Fibroblast of the conjunctiva (primary cell): Measurements from ENCODE around the gene CLCA2.
A peak's percentile ranks its signal among the peaks of the same experiment; 100 is the strongest.
"Not testable (repeated sequence)": the region's sequence is repeated elsewhere in the genome, so short reads cannot be mapped to it uniquely, and the experiment has no call there.

Experiments
- DNase-seq: peaks from one replicate; pipeline ENCODE4 v3.0.0-alpha.2; 2010; ENCODE audit warnings: low read depth

Gene CLCA2

DNA sequence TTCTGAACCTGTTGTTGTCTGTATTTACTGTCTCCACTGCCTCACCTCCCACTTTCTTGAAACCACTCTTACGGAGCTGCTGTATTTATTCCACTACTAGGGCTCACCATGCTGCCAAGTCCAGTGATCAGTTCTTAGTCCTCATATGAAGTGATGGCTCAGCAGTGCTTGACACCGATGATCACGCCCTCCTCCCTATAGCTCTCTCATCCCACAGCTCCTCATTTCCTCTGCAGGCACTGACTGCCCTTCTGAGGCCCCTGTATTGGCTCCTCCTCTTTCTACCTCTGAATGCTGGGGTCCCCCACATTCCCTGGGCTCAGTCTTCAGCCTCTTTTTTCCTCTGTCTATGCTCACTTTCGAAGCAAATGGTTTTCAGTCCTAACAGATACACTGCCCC is 48.2 kb downstream of the CLCA2 start:
- DNase-seq = no peak

DNA sequence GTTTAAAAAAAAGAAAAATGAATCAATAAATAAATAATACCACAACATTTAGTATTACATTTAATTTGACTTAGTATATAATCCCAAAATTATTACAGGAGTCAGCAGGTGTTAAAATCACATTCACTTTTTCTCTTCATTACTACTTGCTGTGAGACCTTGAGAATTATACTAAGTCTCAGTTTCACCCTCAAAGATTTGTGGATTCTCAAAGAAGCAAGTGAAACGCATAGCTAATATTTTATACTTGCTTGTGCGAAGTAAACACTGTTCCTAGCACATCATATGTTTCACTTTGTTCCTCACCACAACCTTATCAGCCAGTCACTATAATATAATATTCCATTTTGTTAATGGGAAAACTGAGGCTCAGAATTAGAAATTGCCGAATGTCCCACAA is 48.8 kb downstream of the CLCA2 start:
- no peak for DNase-seq

DNA sequence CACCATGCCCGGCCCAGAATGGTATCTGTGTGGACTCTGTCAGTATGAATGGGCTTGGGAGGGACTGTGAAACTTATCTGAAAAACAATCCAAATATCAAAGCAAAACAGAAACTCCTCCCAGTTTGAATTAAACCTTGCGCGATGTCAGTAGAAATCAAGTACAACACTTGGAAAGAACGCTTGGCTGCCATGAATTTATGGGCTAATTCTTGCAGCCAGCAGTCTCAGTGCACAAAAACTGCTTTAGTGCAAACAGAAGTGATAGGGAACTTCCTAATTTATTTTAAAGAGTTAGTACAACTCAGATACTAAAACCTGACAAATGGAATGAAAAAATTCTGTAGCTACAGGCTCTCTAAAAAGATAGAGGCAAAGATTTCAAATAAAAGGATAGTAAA is 53.3 kb downstream of the CLCA2 start:
- no peak for DNase-seq

DNA sequence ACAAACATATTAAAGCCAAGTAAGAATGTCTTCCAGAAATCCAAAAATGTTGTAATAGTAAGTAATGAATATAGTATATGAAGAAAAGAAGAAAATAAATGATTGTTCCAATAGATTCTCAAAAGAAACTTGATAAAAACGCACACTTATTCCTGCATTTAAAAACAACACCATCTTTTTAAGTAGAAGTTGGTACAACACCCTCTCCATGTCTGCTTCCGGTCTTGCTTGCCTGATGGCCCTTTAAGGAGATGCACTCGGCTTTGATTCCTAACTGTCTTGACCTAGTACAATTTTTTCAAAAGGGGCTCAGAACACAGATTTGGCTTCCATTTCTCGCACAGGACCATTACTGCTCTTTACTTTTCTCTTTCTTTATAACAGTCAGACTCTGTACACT is 53.7 kb downstream of the CLCA2 start:
- DNase-seq = no peak

DNA sequence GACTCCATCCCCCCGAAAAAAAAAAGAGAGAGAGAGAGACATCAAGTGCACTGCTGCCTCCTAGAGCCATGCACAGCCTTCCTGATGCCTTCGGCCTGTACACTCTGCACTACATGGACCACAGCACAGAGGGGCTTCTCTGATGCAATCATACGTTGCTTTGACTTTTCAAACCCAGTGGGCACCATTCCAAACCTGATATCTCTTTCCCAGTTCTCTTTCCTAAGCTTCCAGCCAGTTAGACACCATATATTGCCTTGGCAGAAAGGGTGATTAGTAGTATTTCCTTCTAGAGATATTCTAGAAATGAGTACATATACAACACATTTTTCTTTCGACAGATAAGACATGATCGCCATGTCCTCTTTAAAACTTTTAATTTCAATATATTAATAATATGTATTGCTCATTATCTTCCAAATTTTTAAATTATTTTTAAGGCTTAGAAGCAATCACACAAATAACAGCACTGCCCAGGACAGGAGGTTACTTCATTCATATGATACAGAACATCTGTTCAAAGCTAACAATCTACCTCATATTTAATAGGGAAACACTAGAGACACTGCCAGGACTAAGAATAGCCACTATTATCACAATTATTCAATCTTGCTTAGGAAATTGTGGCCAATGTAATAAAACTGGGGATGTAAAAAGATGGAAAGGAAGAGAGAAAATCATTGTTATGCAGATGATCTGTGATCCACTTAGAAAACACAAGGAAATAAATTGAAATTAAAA is 54.6 kb downstream of the CLCA2 start:
- no peak for DNase-seq

DNA sequence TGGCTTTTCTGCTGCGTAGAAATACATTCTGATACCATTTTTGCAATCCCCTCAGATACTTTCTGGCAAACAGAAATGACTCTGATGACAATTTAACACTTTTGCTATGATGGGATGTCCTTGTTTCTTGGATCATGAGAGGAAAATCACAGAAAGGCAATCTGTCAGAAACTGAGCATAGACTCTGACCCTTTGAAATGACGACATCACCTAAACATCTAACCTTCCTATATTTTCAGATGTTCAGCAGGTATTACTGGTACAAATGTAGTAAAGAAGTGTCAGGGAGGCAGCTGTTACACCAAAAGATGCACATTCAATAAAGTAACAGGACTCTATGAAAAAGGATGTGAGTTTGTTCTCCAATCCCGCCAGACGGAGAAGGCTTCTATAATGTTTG is 58.0 kb downstream of the CLCA2 start:
- no peak for DNase-seq

DNA sequence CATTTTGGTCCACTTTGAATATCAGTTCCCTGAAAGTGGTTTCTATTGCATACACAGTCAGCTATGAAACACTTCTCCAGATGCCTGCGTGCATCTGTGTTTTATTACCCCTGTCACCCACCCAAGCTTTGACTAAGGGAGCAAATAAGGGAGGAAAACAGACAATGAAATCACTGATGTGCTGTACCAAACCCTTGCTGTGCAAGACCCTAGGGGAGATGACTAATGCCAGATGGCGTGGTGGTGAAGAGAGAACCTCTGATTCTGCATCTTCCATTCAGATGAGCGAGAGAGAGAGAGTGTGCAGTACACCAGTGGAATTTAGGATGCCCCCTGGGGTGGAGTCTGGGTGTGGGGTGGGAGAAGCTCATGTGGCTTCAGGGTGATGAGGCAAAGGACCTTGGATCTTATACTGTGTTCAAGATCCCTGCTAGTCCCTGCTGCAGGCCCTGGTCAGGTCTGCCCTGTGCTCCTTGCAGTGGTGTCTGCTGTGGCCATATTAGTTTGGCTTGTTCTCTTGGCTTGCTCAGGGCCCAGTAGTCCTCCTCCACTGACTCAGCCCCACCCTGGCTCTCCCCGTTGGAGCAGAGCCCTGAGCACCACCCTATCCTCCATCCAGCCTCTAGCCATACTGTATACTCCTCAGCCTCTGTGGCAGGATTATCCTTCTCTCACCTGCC is 63.3 kb downstream of the CLCA2 start:
- peak; percentile 89 for DNase-seq

DNA sequence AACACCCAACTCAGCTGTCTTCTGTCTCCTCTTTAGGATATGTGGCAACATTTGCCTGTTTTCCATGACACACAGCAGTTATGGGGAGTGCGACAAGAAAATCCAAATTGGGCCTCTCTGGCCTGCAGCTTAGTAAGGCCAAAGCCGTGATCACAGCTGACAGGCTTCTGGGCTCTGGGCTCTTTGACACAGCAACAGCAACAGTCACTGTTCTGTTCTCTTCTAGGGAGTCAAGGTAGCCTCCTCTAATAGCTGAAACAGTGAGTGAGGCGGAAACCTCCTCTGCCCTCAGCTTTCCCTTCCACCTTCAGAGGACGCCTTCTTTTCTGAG is 63.8 kb downstream of the CLCA2 start:
- no peak for DNase-seq

DNA sequence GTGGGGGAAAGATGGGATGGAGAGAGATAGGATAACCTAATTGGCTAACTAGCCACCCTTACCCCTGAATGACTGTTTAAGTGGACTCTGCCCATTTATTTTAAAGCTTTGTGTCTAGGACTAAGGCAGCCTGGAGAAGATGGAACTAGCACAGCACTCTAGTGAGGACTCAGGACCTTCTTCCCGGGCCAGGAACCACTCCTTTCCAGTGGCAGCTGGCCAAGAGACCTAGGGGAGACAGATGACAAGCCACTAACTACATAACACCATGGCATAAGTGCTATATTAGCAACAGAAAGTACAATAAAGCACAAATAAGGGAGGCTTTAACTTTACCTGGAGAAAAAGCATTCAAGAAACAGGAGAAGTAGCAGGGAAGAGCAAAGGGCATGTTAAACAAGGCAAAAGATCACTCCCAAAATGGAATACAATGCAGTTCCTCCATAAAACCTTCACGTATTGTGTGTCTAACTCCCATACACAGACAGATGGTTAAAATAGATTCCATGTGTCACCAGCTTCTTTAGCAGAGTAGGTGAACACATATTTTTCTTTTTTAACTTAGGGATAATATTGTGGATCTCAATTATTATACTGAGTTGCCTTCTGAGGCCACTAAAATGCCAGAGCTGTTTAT is 65.4 kb downstream of the CLCA2 start:
- DNase-seq = no peak

DNA sequence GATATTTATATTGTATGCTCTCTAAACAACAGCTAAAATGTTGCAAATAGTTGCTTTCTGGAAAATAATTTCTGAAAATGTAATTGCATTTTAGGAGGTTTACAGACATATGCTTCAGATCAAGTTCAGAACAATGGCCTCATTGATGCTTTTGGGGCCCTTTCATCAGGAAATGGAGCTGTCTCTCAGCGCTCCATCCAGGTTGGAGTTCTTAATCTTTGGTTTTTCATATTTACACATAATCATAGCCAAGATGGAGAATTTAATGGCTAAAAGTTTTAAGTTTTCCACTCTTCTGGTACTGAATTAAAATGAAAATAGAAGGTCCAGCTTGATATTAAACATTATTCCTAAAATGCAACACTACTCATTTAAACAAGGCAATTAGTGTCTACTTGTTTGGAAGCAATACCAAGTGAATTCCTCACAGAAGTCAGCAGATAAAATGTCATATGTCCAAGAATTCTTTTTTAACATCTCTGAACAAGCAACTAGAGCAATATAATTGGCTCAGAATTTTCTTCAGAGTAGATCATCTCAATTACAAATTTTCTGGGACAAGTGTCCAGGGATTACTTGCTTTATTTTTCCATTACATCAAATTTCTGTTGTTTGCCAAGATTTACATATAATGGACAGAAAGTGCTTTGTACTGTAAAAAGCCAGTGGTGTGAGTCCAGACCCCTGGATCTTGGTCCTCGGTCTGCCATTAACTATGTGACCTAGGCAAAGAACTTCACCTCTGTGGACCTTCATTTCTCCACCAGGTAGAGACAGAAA is 67.4 kb downstream of the CLCA2 start:
- no peak for DNase-seq

DNA sequence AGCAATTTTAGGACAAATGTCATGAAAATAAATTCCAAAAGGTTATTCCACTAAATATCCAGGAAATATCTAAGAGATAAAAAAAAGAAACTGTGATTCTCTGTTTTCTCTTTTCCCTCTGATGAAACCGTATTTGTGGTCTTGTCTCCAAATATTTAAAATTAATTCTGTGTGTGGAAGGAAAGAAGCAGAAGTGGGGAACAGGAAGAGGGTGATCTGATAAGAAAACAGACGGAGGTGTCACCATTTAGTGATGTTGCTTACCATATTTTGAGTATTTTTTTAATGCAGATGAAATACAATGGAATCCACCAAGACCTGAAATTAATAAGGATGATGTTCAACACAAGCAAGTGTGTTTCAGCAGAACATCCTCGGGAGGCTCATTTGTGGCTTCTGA is 74.3 kb downstream of the CLCA2 start:
- DNase-seq = no peak

DNA sequence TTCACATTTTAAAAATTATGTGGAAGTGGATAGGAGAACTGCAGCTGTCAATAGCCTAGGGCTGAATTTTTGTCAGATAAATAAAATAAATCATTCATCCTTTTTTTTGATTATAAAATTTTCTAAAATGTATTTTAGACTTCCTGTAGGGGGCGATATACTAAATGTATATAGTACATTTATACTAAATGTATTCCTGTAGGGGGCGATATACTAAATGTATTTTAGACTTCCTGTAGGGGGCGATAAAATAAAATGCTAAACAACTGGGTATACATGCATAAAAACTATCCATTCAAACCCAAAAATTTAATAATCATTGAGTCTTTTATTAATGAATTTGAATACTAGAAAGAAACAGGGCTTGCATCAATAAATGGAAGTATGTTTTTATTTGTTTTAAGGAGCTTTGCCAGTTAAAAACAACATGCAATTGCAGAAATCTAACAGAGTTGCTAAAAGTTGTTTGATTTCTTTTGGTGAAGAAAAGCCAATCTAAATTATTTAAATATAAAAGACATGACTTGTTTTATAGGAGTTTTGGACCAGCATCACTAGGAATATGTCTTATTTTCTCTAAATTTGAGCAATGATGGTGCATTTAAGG is 76.1 kb downstream of the CLCA2 start:
- no peak for DNase-seq

DNA sequence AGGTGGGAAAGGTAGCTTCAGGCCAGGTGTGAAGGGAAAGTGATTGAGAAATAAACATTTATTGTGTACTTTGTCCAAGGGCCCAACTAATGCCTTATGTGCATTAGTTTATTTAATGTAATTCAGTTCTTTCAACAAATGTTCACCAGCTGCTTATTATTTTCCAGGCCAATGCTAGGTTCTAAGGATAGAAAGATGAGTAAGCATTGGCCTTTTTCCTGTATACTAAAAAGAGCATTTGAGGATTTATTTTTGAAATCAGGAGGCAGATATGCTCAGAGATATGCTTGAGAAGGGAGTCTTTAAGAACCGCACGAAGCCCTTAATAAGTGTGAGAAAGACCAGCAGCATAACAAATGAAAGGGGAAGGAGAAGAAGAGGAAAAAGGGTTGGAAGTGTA is 76.7 kb downstream of the CLCA2 start:
- no peak for DNase-seq

DNA sequence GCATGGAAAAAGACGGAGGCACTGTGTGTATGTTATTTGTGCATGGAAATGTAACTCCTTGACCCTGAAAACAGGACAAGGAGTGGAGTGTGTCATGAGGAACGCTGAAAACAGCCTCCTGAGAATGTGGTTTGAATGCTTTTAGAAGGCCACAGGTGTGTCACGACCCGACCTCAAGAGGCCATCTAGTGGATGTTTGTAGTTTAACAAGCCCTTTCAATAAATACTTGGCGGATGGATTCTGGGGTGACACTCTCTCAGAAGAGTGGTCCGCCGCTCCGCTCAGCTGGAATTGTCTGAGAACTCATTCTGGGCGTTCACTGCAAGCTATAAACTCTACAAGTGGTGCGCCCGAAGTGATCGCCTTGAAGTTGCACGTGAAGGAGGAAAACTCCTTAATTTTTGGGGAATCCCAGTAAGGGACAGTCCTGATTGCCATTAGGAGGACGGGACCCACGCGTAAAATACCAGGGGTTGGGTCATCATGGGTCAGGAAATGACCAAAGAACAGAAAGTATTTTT is 78.2 kb downstream of the CLCA2 start:
- DNase-seq = not testable (repeated sequence)

DNA sequence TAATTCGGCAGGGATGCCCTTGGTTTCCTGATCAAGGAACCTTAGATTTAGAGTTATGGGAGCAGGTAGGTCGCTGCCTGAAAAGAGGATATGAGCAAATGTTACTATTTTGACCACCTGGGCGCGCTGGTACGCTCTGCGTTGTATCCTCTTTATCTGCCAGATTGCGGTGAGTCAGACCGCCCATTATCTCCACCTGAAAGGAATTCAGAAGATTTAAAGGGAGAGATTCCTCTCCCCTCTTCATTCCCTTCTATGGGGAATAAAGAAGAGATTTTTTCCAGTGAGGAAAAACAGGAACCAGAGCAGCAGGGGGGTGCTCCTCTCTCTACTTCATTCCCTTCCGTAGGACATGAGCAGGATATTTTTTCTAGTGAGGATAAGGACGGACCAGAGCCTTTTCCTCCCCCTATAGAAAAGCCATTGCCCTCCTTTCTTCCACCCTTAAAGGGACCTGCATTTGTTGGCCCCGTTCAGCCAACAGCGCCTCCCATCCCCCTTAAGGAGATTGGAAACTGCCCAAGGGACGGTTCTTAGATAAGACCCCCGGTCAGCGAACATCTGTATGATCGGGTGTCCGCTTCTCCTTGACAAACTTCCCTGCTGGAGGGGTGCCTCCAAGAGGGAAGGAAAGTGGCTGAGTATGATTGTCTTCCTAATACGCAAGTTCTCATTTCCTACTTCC is 78.9 kb downstream of the CLCA2 start:
- no peak for DNase-seq

DNA sequence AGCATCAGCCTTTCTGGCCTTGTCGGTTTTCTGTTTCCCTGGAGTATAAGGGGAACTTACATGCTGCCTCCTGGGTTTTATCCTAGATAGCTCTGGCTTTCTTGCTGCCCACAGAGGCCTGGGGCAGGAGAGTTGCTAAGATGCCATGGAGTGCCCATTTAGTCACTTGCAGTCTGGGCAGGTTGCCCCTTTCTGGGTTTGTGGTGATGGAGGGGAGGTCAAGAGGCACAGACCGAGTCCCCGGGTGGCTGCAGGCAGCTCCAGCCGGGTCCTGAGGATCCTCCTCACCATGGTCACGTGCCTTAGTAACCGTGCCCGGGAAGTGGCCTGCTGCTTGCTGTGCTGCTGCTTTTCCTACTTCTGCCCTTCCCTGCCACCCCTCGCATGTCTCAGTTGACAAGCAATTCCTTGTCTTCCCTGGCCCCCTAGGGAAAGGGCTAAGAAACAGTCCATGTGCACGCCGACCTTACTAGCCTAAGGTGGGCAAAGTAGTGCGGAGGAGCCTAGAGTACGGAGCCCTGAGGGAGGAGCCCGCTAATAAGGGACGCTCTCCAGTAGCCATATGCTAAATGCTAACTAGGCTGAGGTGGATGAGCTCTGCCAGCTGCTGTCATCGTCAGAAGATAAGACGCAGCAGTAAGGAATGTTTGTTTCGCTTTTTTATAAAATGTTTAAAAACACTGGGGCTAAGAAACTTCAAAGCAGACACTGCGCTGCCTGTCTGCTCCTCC is 79.6 kb downstream of the CLCA2 start:
- DNase-seq = no peak

DNA sequence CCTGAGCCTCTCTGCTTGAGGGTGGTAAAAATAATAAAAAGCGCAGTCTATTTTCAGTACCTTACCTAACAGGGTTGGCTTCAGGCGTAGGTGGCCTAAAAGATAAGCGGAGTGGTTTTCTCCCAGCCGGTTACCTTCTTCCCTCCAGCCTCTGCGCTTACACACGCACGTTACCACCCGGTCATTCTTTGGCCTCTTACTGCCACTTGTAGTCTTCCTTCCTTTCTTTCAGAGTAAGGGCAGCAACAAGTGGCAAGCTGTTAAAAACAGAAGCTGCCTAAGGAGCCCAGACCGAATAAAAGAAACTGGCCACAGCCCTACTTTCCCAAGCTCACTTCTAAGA is 80.1 kb downstream of the CLCA2 start:
- DNase-seq = no peak

DNA sequence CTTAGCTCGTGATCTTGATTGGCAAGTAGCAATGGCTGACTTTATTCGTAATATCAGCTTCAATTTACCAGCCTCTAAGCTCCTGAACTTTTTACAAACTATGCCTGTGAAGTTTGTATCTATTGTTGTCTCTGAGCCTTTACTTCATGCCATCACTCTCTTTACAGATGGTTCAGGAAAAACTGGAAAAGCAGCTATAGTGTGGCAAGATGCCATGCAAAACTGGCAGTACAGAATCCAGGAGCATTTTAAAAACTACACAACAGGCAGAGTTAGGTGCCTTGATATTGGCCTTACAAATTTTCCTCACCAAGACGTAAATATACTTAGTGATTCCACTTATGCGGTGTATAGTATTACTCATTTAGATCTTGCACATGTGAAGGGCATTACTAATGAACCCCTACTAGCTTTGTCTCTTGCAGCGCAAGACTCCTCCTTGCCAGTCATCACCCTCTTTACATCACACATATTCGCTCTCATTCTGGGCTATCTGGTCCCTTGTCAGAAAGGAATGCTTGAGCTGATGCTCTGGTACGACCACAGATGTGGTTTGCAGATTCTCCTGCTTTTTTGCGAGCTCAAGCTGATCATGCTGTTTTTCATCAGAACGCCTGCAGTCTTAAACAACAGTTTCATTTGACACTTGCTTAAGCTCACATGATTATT is 81.1 kb downstream of the CLCA2 start:
- no peak for DNase-seq

DNA sequence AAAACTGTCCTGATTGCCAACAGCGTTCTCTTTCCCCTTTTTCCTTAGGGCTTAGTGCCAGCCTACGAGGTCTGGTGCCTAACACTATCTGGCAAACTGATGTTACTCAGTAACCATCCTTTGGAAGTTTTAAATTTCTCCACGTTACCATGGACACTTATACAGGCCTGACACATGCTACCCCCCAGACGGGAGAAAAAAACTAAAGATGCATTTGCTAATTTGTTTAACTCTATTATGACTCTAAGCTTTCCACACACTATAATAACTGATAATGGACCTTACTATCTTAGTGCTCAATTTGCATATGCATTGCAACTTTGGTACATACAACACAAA is 81.6 kb downstream of the CLCA2 start:
- no peak for DNase-seq
